Activated CD4-positive, alpha-beta T cell treated with anti-CD3 and anti-CD28 coated beads, Interleukin-2, amount 10 ng/mL, durations not matched to agents 24 days and 14 days (primary cell): ENCODE measurements around the gene LYPLAL1. TPM values are rescaled to one million over a fixed set of nuclear protein-coding genes. Genes with fewer than 3 reads are reported as not detected.
"Not testable (repeated sequence)": the region's sequence is repeated elsewhere in the genome, so short reads cannot be mapped to it uniquely, and the experiment has no call there.

Source experiments
- DNase-seq: peaks from one replicate; pipeline ENCODE4 v3.0.0; 2022
- H3K27ac Mint-ChIP-seq: one replicate; pipeline ENCODE4 v1.8.0; 2022; ENCODE audit warnings: mild to moderate bottlenecking, mixed read lengths
- H3K27me3 Mint-ChIP-seq: one replicate; pipeline ENCODE4 v1.8.0; 2022; ENCODE audit warnings: mixed read lengths
- H3K36me3 Mint-ChIP-seq: one replicate; pipeline ENCODE4 v1.8.0; 2022; ENCODE audit warnings: low read depth, mild to moderate bottlenecking, mixed read lengths
- H3K4me1 Mint-ChIP-seq: one replicate; pipeline ENCODE4 v1.8.0; 2021; ENCODE audit warnings: mixed read lengths
- H3K4me3 Mint-ChIP-seq: one replicate; pipeline ENCODE4 v1.8.0; 2022; ENCODE audit warnings: mild to moderate bottlenecking, moderate library complexity, mixed read lengths
- H3K9me3 Mint-ChIP-seq: one replicate; pipeline ENCODE4 v1.8.0; 2021; ENCODE audit warnings: mixed read lengths
- intact Hi-C: fragments of 100-400 bp; cut with micrococcal nuclease; formaldehyde crosslinking; loops from one replicate; pipeline ENCODE4 v1.15.1; 2023
- total RNA-seq: library from RNA; stranded (reverse); gene quantifications from 2 replicates; pipeline ENCODE4 v1.2.3, GENCODE V29; 2022

Gene LYPLAL1
- total RNA-seq, 1 donor from 2014 or later, result 19.7 TPM

- no peaks in the 10 kb centered on the region for H3K9me3 Mint-ChIP-seq
- peaks cover 28% of the 10 kb centered on the region for H3K4me1 Mint-ChIP-seq
- H3K27me3 Mint-ChIP-seq, result no peaks in the 10 kb centered on the region
- H3K36me3 Mint-ChIP-seq, result peaks cover 18% of the 10 kb centered on the region
- H3K27ac Mint-ChIP-seq, result no peak overlapping the region
- H3K4me3 Mint-ChIP-seq, result peak overlapping the region; percentile 4
- no peak for DNase-seq
- intact Hi-C loops, result loop anchor here (10.0 kb wide), 1 partner anchor 891 kb away; the partner anchor contains the start of gene RRP15
Measured at GRCh38 chr1:219176168-219176567, 2.5 kb downstream of the LYPLAL1 start.

- H3K27ac Mint-ChIP-seq, result no peak overlapping the region
- intact Hi-C loops, result loop anchor here (10.0 kb wide), 1 partner anchor 893 kb away; the partner anchor contains the start of gene RRP15
- peaks cover 25% of the 10 kb centered on the region for H3K4me1 Mint-ChIP-seq
- no peaks in the 10 kb centered on the region for H3K9me3 Mint-ChIP-seq
- DNase-seq, result no peak
- no peaks in the 10 kb centered on the region for H3K27me3 Mint-ChIP-seq
- peaks cover 23% of the 10 kb centered on the region for H3K36me3 Mint-ChIP-seq
- H3K4me3 Mint-ChIP-seq, result no peak overlapping the region
Measured at GRCh38 chr1:219177363-219177762, 3.7 kb downstream of the LYPLAL1 start.

GRCh38 chr1:219177940-219178339, 4.3 kb downstream of the LYPLAL1 start:
- peaks cover 26% of the 10 kb centered on the region for H3K36me3 Mint-ChIP-seq
- no peak for DNase-seq
- no peaks in the 10 kb centered on the region for H3K9me3 Mint-ChIP-seq
- peaks cover 27% of the 10 kb centered on the region for H3K4me1 Mint-ChIP-seq
- no peaks in the 10 kb centered on the region for H3K27me3 Mint-ChIP-seq
- no peak overlapping the region for H3K27ac Mint-ChIP-seq
- no peak overlapping the region for H3K4me3 Mint-ChIP-seq
- intact Hi-C loops, result loop anchor here (10.0 kb wide), 1 partner anchor 893 kb away; the partner anchor contains the start of gene RRP15

- no peaks in the 10 kb centered on the region for H3K27me3 Mint-ChIP-seq
- H3K9me3 Mint-ChIP-seq, result no peaks in the 10 kb centered on the region
- DNase-seq, result no peak
- peaks cover 27% of the 10 kb centered on the region for H3K36me3 Mint-ChIP-seq
- H3K27ac Mint-ChIP-seq, result no peak overlapping the region
- H3K4me1 Mint-ChIP-seq, result peaks cover 26% of the 10 kb centered on the region
- intact Hi-C loops, result loop anchor here (10.0 kb wide), 1 partner anchor 894 kb away; the partner anchor contains the start of gene RRP15
- no peak overlapping the region for H3K4me3 Mint-ChIP-seq
Measured at GRCh38 chr1:219179293-219179692, 5.6 kb downstream of the LYPLAL1 start.

GRCh38 chr1:219184337-219184736, 10.7 kb downstream of the LYPLAL1 start:
- H3K27me3 Mint-ChIP-seq, result no peaks in the 10 kb centered on the region
- H3K36me3 Mint-ChIP-seq, result peaks cover 23% of the 10 kb centered on the region
- no peak overlapping the region for H3K4me3 Mint-ChIP-seq
- H3K4me1 Mint-ChIP-seq, result peaks cover 21% of the 10 kb centered on the region
- intact Hi-C loops, result loop anchor here (10.0 kb wide), 1 partner anchor 810 kb away; no protein-coding TSS in a partner anchor
- DNase-seq, result no peak
- no peaks in the 10 kb centered on the region for H3K9me3 Mint-ChIP-seq
- no peak overlapping the region for H3K27ac Mint-ChIP-seq

GRCh38 chr1:219185486-219186117, 11.9 kb downstream of the LYPLAL1 start:
- Mint-ChIP-seq H3K27me3 (no peaks in the 10 kb centered on the region), H3K27ac (no peak overlapping the region)
- intact Hi-C loops, result loop anchor here (10.0 kb wide), 1 partner anchor 811 kb away; no protein-coding TSS in a partner anchor

GRCh38 chr1:219188331-219188803, 14.7 kb downstream of the LYPLAL1 start:
- H3K27me3 Mint-ChIP-seq, result no peaks in the 10 kb centered on the region
- no peak for DNase-seq
- H3K36me3 Mint-ChIP-seq, result peaks cover 13% of the 10 kb centered on the region
- no peaks in the 10 kb centered on the region for H3K9me3 Mint-ChIP-seq
- peaks cover 21% of the 10 kb centered on the region for H3K4me1 Mint-ChIP-seq
- peak overlapping the region; percentile 1 for H3K4me3 Mint-ChIP-seq
- intact Hi-C loops, result loop anchor here (10.0 kb wide), 1 partner anchor 814 kb away; no protein-coding TSS in a partner anchor
- H3K27ac Mint-ChIP-seq, result peak overlapping the region; percentile 58

More at GRCh38 chr1:219185486-219186117, 11.9 kb downstream of the LYPLAL1 start:
- Mint-ChIP-seq H3K4me3 (no peak overlapping the region), H3K36me3 (peaks cover 20% of the 10 kb centered on the region), H3K4me1 (peaks cover 23% of the 10 kb centered on the region), H3K9me3 (no peaks in the 10 kb centered on the region)
- DNase-seq, result no peak

- intact Hi-C loops, result loop anchor here (1.0 to 10.0 kb wide), 2 partner anchors 15 to 814 kb away; no protein-coding TSS in a partner anchor
- no peak for DNase-seq
- peak overlapping the region; percentile 47 for H3K4me3 Mint-ChIP-seq
Measured at GRCh38 chr1:219189021-219189824, 15.5 kb downstream of the LYPLAL1 start.

GRCh38 chr1:219189952-219190351, 16.3 kb downstream of the LYPLAL1 start:
- Mint-ChIP-seq H3K4me3 (no peak overlapping the region), H3K9me3 (no peaks in the 10 kb centered on the region), H3K36me3 (peaks cover 12% of the 10 kb centered on the region), H3K27ac (no peak overlapping the region), H3K4me1 (peaks cover 17% of the 10 kb centered on the region), H3K27me3 (no peaks in the 10 kb centered on the region)
- intact Hi-C loops, result loop anchor here (1.0 to 10.0 kb wide), 2 partner anchors 16 to 815 kb away; no protein-coding TSS in a partner anchor
- DNase-seq, result no peak

More at GRCh38 chr1:219189021-219189824, 15.5 kb downstream of the LYPLAL1 start:
- Mint-ChIP-seq H3K9me3 (no peaks in the 10 kb centered on the region), H3K27me3 (no peaks in the 10 kb centered on the region), H3K36me3 (peaks cover 15% of the 10 kb centered on the region), H3K4me1 (peaks cover 19% of the 10 kb centered on the region), H3K27ac (peak overlapping the region; percentile 78)

GRCh38 chr1:219190605-219191004, 16.9 kb downstream of the LYPLAL1 start:
- Mint-ChIP-seq H3K27ac (no peak overlapping the region), H3K4me1 (peaks cover 15% of the 10 kb centered on the region), H3K4me3 (no peak overlapping the region), H3K9me3 (no peaks in the 10 kb centered on the region), H3K36me3 (peaks cover 13% of the 10 kb centered on the region), H3K27me3 (no peaks in the 10 kb centered on the region)
- DNase-seq, result no peak
- intact Hi-C loops, result no loop called here

GRCh38 chr1:219195833-219196232, 22.2 kb downstream of the LYPLAL1 start:
- peaks cover 17% of the 10 kb centered on the region for H3K36me3 Mint-ChIP-seq
- intact Hi-C loops, H3K27me3 Mint-ChIP-seq, H3K4me3 Mint-ChIP-seq, H3K9me3 Mint-ChIP-seq, DNase-seq, H3K27ac Mint-ChIP-seq, H3K4me1 Mint-ChIP-seq: not testable (repeated sequence)

- intact Hi-C loops, result loop anchor here (5.0 to 10.0 kb wide), 4 partner anchors 216 to 611 kb away; no protein-coding TSS in a partner anchor
- Mint-ChIP-seq H3K4me3 (no peak overlapping the region), H3K27ac (no peak overlapping the region), H3K4me1 (no peaks in the 10 kb centered on the region), H3K9me3 (no peaks in the 10 kb centered on the region), H3K27me3 (no peaks in the 10 kb centered on the region), H3K36me3 (peaks cover 5% of the 10 kb centered on the region)
- DNase-seq, result no peak
Measured at GRCh38 chr1:219201656-219202055, 28.0 kb downstream of the LYPLAL1 start.

GRCh38 chr1:219202567-219202966, 28.9 kb downstream of the LYPLAL1 start:
- Mint-ChIP-seq H3K9me3 (no peaks in the 10 kb centered on the region), H3K27me3 (no peaks in the 10 kb centered on the region), H3K27ac (no peak overlapping the region), H3K4me3 (no peak overlapping the region), H3K4me1 (no peaks in the 10 kb centered on the region), H3K36me3 (peaks cover 5% of the 10 kb centered on the region)
- no peak for DNase-seq
- intact Hi-C loops, result loop anchor here (5.0 to 10.0 kb wide), 4 partner anchors 215 to 610 kb away; no protein-coding TSS in a partner anchor
